Liver (tissue), 3 donors: Measurements from ENCODE around the gene DPH3.

Experiments
- EGR1 ChIP-seq, 2 donors: IDR thresholded peaks; 2 replicates each; pipeline ENCODE4 v1.6.1; 2016 to 2018; ENCODE audit warnings: antibody characterized with exemption in 2 of 2, low read depth in 2 of 2
- GABPA ChIP-seq, 2 donors: IDR thresholded peaks in 1 of 2; conservative IDR thresholded peaks in 1 of 2; 2 replicates each; pipeline ENCODE4 v1.6.1; 2016; ENCODE audit warnings: antibody characterized with exemption in 2 of 2, mild to moderate bottlenecking in 1 of 2, moderate library complexity in 1 of 2
- HNF4A ChIP-seq, 2 donors: conservative IDR thresholded peaks; 2 replicates each; pipeline ENCODE4 v1.6.1; 2016; ENCODE audit warnings: antibody characterized with exemption in 2 of 2, mild to moderate bottlenecking in 2 of 2
- HNF4G ChIP-seq: IDR thresholded peaks from 2 replicates; pipeline ENCODE4 v1.6.1; 2016; ENCODE audit warnings: antibody characterized with exemption
- JUND ChIP-seq, 2 donors: IDR thresholded peaks; 2 replicates each; pipeline ENCODE4 v1.6.1; 2016; ENCODE audit warnings: antibody characterized with exemption in 2 of 2
- RAD21 ChIP-seq, 2 donors: IDR thresholded peaks; 2 replicates each; pipeline ENCODE4 v1.6.1; 2016; ENCODE audit warnings: antibody characterized with exemption in 2 of 2, mild to moderate bottlenecking in 2 of 2
- TAF1 ChIP-seq: conservative IDR thresholded peaks from 2 replicates; pipeline ENCODE4 v1.6.1; 2016; ENCODE audit warnings: antibody characterized with exemption, mild to moderate bottlenecking
- YY1 ChIP-seq: IDR thresholded peaks from 2 replicates; pipeline ENCODE4 v1.6.1; 2016; ENCODE audit warnings: antibody characterized with exemption, mild to moderate bottlenecking
- TF ChIP-seq, protein P1 (sequence below): IDR thresholded peaks from 2 replicates; pipeline ENCODE4 v1.6.1; 2016; ENCODE audit warnings: antibody characterized with exemption
- TF ChIP-seq, protein P2 (sequence below): fragments of 150-350 bp; IDR thresholded peaks from 2 replicates; pipeline ENCODE4 v1.5.1; 2017; ENCODE audit warnings: improper control_type of control experiment, low read depth, low read length; ENCODE audit not compliant: missing input control
- TF ChIP-seq, protein P3 (sequence below): IDR thresholded peaks from 2 replicates; pipeline ENCODE4 v1.6.1; 2016; ENCODE audit warnings: antibody characterized with exemption, mild to moderate bottlenecking
- TF ChIP-seq, protein P4 (sequence below): IDR thresholded peaks from 2 replicates; pipeline ENCODE4 v1.6.1; 2016; ENCODE audit warnings: antibody characterized with exemption
- TF ChIP-seq, protein P5 (sequence below): IDR thresholded peaks from 2 replicates; pipeline ENCODE4 v1.6.1; 2016; ENCODE audit warnings: antibody characterized with exemption
- donor health status: healthy.
- donor health status: healthy.

DNA sequence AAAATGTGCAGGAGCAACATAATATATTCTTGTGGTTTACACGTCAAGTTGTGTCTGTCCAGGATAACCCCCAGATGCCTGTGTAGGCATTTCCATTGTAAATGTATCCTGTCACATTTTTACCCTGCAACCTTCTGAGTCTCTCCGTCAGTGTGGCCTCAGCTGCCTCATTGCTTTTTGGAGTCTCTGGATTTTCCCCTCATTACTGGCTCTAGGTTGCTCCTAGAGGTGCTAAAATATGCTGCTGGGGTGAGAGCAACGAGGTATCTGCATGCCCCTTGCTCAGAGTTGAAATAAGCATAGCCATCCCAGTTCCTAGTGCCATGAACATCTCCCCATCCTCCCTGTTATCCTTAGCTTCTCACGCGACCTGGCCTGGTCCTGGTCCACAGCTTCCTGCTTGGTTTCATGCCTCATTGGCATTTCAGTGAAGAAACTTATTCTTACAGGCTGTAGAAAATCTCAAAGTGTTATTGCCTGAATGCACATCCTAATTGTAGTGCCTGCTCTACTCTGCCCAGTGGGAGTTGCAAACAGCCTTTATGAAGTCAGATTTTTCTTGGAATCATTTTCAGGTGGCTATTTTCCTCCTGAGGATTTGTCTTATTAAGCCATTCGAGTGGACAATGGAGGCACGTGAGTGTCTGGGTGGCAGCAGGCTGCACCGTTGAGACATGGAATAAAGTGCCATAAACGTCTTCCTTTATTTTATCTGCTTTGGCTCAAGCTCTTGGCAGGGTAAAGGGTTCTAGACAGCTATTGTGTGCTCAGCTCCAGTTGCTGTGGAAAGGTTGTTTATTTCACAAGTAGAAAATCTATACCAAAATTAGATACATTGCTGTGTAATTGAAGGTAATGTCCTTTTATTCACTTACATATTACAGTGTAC is 33.5 kb upstream of the DPH3 start:
- no peak for TF ChIP-seq YY1
- no peak for TF ChIP-seq HNF4G
- TF ChIP-seq JUND (IDR thresholded peaks at IDR 0.05) = no peak
- TF ChIP-seq, protein P1, sequence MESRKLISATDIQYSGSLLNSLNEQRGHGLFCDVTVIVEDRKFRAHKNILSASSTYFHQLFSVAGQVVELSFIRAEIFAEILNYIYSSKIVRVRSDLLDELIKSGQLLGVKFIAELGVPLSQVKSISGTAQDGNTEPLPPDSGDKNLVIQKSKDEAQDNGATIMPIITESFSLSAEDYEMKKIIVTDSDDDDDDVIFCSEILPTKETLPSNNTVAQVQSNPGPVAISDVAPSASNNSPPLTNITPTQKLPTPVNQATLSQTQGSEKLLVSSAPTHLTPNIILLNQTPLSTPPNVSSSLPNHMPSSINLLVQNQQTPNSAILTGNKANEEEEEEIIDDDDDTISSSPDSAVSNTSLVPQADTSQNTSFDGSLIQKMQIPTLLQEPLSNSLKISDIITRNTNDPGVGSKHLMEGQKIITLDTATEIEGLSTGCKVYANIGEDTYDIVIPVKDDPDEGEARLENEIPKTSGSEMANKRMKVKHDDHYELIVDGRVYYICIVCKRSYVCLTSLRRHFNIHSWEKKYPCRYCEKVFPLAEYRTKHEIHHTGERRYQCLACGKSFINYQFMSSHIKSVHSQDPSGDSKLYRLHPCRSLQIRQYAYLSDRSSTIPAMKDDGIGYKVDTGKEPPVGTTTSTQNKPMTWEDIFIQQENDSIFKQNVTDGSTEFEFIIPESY = no peak
- TF ChIP-seq, protein P2, sequence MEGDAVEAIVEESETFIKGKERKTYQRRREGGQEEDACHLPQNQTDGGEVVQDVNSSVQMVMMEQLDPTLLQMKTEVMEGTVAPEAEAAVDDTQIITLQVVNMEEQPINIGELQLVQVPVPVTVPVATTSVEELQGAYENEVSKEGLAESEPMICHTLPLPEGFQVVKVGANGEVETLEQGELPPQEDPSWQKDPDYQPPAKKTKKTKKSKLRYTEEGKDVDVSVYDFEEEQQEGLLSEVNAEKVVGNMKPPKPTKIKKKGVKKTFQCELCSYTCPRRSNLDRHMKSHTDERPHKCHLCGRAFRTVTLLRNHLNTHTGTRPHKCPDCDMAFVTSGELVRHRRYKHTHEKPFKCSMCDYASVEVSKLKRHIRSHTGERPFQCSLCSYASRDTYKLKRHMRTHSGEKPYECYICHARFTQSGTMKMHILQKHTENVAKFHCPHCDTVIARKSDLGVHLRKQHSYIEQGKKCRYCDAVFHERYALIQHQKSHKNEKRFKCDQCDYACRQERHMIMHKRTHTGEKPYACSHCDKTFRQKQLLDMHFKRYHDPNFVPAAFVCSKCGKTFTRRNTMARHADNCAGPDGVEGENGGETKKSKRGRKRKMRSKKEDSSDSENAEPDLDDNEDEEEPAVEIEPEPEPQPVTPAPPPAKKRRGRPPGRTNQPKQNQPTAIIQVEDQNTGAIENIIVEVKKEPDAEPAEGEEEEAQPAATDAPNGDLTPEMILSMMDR = no peak
- TF ChIP-seq GABPA (IDR thresholded peaks at IDR 0.05 in 1 of 2, conservative IDR thresholded peaks at IDR 0.05 in 1 of 2) = no peak
- TF ChIP-seq RAD21 (IDR thresholded peaks at IDR 0.05) = no peak
- TF ChIP-seq HNF4A (conservative IDR thresholded peaks at IDR 0.05) = no peak
- TF ChIP-seq, protein P3, sequence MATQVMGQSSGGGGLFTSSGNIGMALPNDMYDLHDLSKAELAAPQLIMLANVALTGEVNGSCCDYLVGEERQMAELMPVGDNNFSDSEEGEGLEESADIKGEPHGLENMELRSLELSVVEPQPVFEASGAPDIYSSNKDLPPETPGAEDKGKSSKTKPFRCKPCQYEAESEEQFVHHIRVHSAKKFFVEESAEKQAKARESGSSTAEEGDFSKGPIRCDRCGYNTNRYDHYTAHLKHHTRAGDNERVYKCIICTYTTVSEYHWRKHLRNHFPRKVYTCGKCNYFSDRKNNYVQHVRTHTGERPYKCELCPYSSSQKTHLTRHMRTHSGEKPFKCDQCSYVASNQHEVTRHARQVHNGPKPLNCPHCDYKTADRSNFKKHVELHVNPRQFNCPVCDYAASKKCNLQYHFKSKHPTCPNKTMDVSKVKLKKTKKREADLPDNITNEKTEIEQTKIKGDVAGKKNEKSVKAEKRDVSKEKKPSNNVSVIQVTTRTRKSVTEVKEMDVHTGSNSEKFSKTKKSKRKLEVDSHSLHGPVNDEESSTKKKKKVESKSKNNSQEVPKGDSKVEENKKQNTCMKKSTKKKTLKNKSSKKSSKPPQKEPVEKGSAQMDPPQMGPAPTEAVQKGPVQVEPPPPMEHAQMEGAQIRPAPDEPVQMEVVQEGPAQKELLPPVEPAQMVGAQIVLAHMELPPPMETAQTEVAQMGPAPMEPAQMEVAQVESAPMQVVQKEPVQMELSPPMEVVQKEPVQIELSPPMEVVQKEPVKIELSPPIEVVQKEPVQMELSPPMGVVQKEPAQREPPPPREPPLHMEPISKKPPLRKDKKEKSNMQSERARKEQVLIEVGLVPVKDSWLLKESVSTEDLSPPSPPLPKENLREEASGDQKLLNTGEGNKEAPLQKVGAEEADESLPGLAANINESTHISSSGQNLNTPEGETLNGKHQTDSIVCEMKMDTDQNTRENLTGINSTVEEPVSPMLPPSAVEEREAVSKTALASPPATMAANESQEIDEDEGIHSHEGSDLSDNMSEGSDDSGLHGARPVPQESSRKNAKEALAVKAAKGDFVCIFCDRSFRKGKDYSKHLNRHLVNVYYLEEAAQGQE = no peak
- TF ChIP-seq, protein P4, sequence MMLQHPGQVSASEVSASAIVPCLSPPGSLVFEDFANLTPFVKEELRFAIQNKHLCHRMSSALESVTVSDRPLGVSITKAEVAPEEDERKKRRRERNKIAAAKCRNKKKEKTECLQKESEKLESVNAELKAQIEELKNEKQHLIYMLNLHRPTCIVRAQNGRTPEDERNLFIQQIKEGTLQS = no peak
- TF ChIP-seq EGR1 (IDR thresholded peaks at IDR 0.05; ENCODE audit: low read depth in 2 of 2) = no peak
- TF ChIP-seq, protein P5, sequence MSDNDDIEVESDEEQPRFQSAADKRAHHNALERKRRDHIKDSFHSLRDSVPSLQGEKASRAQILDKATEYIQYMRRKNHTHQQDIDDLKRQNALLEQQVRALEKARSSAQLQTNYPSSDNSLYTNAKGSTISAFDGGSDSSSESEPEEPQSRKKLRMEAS = no peak
- no peak for TF ChIP-seq TAF1
